GM08714 (cell line): ENCODE results near the gene TRDMT1.

Source experiments
- H3K4me3 ChIP-seq: fragments of 200-500 bp; sonication (Bioruptor generic); 2 replicates; pipeline ENCODE4 v1.5.1; 2014; ENCODE audit warnings: mild to moderate bottlenecking, low read length, inconsistent platforms
- ZNF274 ChIP-seq: IDR thresholded peaks from 2 replicates; pipeline ENCODE4 v1.6.1; 2012; ENCODE audit warnings: mild to moderate bottlenecking, low read depth, low read length

Gene TRDMT1

DNA sequence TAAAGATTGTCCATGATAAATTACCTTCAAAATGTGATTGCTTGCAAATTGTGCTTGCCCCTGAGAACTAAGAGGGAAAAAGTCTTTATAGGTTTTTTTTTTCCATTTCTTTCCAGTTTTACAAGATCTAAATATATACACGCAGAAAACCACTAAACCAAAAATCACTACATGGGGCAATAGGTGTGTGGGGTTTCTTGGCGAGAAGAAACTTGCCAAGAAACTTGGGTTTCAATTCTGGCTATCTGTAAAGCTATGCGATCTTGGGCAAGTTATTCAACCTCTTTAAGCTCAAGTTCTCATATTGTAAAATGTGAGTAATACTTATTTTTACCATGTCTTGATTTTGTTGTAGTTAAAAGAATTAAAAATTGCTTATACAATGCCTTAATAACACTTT is 88.9 kb downstream of the TRDMT1 start:
- TF ChIP-seq ZNF274, result no peak
- no peak overlapping the region for H3K4me3 ChIP-seq

DNA sequence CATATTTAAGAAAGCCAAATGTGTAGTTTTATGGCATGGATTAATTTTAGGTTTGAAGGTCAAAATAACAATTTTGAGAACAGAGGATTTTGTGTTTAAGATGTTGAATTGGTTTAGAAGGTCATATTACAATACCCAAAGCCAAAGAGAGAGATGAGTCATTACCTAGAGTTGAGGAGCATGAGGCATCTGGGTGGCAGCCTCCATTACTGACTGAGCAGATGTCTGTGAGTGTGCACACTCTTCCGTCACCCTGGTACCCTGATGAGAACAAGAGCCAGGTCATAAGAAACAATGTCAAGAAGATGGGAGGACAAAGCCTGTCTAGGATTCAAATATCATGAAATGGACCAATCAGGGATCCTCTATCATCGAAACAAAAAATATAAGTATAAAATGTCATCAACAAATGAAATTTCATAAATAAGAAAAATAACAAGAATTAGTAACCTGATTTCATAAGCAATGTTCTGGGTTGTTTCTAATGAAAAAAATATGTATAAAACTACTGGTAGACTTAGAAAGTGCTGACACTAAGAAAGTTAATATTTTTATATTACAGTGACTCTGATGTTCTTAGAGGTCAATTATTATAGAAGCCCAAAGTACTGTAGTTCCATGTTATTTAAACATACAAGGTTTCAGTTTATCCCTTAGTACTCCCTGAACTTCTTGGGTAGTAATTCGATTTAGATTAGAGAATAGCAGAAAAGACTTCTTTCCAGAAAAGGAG is 91.8 kb downstream of the TRDMT1 start:
- H3K4me3 ChIP-seq, result no peak overlapping the region
- no peak for TF ChIP-seq ZNF274

DNA sequence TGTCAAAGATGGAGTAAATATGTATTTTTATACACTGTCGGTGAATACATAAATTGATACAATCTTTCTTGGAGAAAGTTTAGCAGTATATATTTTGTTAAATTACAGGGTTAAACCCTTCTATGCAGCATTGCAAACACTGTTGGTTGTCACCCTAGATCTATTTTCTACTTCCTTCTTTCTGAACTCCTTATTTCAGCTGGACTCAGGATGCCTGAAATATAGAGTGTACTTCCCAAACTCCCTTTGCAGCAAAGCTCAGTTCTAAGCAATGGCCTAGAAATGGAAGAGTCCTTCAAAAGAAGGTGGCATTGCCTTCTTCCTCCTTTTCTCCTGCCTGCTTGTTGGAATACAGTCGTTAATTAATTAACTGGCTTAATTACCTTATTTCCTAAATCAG is 92.4 kb downstream of the TRDMT1 start:
- TF ChIP-seq ZNF274, result no peak
- no peak overlapping the region for H3K4me3 ChIP-seq

DNA sequence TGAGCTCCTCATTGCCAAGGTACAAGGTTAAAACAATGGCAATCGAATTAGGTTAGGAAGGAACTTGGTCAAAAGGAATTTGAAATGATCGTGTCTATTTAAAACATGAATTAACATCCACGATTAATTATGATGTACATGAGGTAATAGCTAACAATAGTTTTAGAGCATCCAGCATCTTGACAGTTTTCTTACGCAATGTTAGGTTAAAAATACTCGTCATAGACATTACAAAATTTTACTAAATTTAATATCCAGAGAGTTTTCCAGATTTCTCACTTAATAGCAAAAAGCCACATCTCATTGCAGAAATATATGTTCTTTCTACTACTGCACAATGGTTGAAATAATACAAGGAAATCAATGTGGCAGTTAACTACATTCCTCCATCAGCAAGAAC is 94.5 kb downstream of the TRDMT1 start:
- no peak overlapping the region for H3K4me3 ChIP-seq
- TF ChIP-seq ZNF274, result no peak

DNA sequence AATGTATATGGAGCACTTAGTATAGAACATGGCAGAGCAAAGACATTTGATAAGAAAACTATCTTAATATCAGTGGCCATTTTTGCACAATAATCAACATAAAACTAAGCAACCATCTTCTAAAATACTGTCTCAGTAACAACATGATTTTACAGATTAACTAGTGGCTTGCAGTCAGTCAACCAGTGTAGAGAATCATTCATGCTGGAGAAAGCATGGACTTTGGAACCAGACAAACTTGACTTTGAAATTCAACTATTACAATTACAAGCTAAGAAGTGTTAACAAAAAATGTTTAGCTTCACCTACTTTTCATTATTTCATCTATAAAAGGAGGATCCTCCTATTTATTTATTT is 99.6 kb downstream of the TRDMT1 start:
- no peak for TF ChIP-seq ZNF274
- H3K4me3 ChIP-seq, result no peak overlapping the region

DNA sequence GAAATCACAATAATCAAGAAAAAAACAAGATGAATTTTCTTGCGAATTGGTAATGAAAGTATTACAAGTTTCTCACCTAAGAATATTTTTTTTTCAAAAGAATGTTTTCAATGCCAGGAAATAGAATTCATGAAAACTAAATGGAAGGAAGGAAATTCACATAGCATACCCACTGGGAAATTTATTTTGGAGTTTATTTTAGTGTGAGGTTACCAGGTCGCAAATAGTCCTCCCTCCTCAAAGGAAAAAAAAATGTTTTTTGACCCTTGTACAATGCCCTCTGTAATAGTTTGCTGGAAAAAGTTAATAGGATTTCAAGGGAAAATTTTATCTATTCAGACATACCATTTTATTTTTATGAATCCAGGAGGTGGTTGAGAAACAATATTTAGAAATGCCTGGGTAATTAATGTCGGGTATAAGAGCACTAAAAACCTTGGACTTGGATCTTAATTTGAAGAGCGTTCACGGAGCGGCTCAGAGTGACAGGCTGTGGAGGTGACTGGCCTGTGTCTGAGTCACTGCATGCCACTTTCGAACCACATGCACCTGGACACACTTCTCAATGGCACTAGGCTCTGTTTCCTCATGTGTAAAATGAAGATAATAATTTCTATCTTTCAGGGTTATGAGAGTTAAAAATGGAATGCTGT is 100.1 kb downstream of the TRDMT1 start:
- no peak for TF ChIP-seq ZNF274

DNA sequence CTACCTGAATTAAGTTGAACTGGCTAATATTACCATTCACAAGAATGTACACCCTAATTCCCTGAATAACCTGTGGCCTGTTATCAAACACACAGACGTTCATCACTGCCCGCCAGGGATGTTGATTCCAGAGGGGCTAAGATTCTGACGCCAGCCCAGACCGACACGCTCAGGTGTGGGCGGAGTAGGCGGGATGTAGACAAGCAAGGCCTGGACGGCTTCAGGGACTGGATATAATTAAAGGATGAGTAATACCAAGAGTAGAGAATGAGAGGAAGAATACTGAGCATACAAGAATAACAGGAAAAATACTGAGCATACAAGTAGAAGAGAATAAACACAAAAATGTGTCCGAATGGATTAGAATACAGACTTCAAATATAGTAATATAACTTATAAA is 100.9 kb downstream of the TRDMT1 start:
- no peak overlapping the region for H3K4me3 ChIP-seq
- no peak for TF ChIP-seq ZNF274

More for the DNA sequence above, 100.1 kb downstream of the TRDMT1 start:
- H3K4me3 ChIP-seq, result no peak overlapping the region

DNA sequence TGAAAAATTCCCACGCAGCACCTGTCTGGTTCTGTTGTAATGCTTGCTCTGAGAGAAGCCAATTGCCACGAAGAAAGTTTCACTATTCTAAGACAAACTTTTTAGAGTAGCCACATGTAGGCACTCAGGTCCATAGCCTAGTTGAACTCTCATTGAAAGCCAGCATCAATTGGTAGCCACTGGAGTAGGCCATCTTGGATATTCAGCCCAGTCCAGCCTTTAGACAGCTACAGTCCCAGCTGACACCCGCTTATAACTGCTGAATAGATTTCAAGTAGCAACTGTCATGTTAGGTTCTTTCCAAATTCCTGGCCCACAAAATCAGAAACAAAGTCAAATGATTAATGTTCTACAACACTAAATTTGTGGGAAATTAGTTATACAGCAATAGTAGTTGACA is 103.5 kb downstream of the TRDMT1 start:
- H3K4me3 ChIP-seq, result no peak overlapping the region
- TF ChIP-seq ZNF274, result no peak
